Measurements from ENCODE around the gene GNB1L.
A peak's percentile ranks its signal among the peaks of the same experiment; 100 is the strongest.

The GNB1L gene

GRCh38 chr22:19875531-19876313 lies 21.0 kb upstream of the GNB1L start:
- DNase-seq, result no peak

GRCh38 chr22:19875061-19875530 lies 20.4 kb upstream of the GNB1L start:
- no peak for DNase-seq

GRCh38 chr22:19874307-19875060 lies 19.8 kb upstream of the GNB1L start:
- DNase-seq, result peak in 1 of 2 experiments; percentile 27

GRCh38 chr22:19873960-19874306 lies 19.3 kb upstream of the GNB1L start:
- no peak for DNase-seq

- DNase-seq, result no peak
Measured at GRCh38 chr22:19873138-19873959, 18.7 kb upstream of the GNB1L start.

- DNase-seq, result no peak
Measured at GRCh38 chr22:19872779-19873137, 18.1 kb upstream of the GNB1L start.

GRCh38 chr22:19871845-19872778 lies 17.4 kb upstream of the GNB1L start:
- DNase-seq, result no peak

- no peak for DNase-seq
Measured at GRCh38 chr22:19871023-19871844, 16.6 kb upstream of the GNB1L start.

- no peak for DNase-seq
Measured at GRCh38 chr22:19870153-19871022, 15.7 kb upstream of the GNB1L start.

GRCh38 chr22:19869497-19870152 lies 15.0 kb upstream of the GNB1L start:
- no peak for DNase-seq

- DNase-seq, result no peak
Measured at GRCh38 chr22:19868773-19869471, 14.2 kb upstream of the GNB1L start.

GRCh38 chr22:19868333-19868732 lies 13.7 kb upstream of the GNB1L start:
- DNase-seq, result no peak

- no peak for DNase-seq
Measured at GRCh38 chr22:19867617-19868016, 12.9 kb upstream of the GNB1L start.

- no peak for DNase-seq
Measured at GRCh38 chr22:19866665-19867009, 12.0 kb upstream of the GNB1L start.

- no peak for DNase-seq
Measured at GRCh38 chr22:19865141-19865829, 10.6 kb upstream of the GNB1L start.

GRCh38 chr22:19864538-19865106 lies 9.9 kb upstream of the GNB1L start:
- no peak for DNase-seq

GRCh38 chr22:19863571-19863970 lies 8.9 kb upstream of the GNB1L start:
- DNase-seq, result no peak

- no peak for DNase-seq
Measured at GRCh38 chr22:19862619-19863246, 8.1 kb upstream of the GNB1L start.

All from activated CD4-positive, alpha-beta T cell treated with anti-CD3 and anti-CD28 coated beads, Interleukin-2, amount 50 U/mL, for 4 hours (primary cell).